ENCODE measurements around the gene YJEFN3.

The YJEFN3 gene

DNA sequence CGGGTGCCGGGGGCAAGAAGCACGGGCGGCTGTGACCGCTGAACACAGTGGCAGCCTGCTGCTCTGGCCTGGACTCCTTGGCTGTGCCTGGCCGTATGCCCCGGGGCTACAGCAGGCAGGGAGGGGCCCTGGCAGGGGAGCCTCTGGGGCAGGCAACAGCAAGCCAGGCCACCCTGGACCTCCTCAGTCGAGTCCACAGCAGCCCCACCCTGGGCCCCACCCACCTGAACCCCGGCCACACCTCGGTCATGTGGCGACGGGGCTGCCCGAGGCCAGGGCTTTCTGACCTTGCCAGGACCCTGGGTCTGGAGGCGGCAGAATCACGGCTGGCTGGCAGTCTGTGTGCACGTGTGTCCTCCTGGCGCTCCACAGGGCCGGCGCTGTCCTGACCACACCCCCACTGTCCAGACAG, 18.0 kb downstream of the YJEFN3 start:
- H3K36me3 ChIP-seq (ENCODE audit: low read length) = no peaks in the 10 kb centered on the region
- H2AFZ ChIP-seq (ENCODE audit: low read depth, low read length, severe bottlenecking) = no peak overlapping the region
- H3F3A ChIP-seq (ENCODE audit: insufficient read depth) = no peaks in the 10 kb centered on the region
- no peak overlapping the region for H3K9ac ChIP-seq (ENCODE audit: low read length)
- H3K79me2 ChIP-seq (ENCODE audit: insufficient read depth, low read length) = no peaks in the 10 kb centered on the region
- H3K27ac ChIP-seq (ENCODE audit: low read depth, low read length) = no peak overlapping the region
- no peak overlapping the region for H3K4me2 ChIP-seq (ENCODE audit: low read depth, low read length, poor library complexity, severe bottlenecking)
- H4K20me1 ChIP-seq (ENCODE audit: low read depth, low read length) = no peaks in the 10 kb centered on the region
- no peaks in the 10 kb centered on the region for H3K27me3 ChIP-seq (ENCODE audit: low read length)
- TF ChIP-seq CTCF (IDR thresholded peaks at IDR 0.05; ENCODE audit: insufficient read depth, low read length, poor library complexity, severe bottlenecking) = no peak
- no peak for TF ChIP-seq EZH2phosphoT487 (conservative IDR thresholded peaks at IDR 0.05; ENCODE audit: low read length)
- no peak overlapping the region for H3K4me3 ChIP-seq (ENCODE audit: insufficient read depth, low read length, poor library complexity, severe bottlenecking)
- no peaks in the 10 kb centered on the region for H3K9me2 ChIP-seq (replicated peaks; ENCODE audit: insufficient read depth, low read length)
- H3K9me3 ChIP-seq (ENCODE audit: insufficient read depth, low read length) = no peaks in the 10 kb centered on the region

DNA sequence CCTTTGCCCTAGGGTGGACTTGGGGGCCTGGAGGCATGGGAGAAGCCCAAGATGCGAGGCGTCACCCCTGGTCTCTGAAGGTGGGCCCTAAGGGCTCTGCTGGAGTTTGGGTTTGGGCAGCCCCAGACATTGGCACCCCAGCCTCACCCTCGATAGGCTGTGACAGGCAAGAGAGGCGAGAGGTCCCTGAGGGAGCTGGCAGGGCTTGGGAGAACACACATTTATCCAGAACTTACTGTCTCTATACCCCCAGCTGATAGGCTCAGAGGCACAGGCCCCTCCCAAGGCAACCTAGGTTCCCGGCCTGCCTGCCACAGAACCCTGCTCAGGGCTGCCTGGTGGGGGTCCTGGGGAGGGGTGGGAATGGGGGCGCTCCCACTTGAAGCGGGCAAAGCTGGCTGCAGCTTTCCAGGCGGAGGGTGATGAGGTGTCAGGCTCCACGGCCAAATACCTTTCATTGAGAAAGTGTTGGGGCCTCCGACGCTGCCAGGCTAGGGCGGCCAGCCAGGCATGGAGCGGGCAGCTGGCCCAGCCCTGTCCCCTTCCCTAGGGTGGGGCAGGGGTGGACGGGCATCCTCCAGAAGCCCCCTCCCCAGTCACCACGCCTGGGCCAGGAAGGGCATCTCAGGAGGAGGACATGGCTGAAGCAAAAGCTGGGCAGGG, 19.1 kb downstream of the YJEFN3 start:
- H4K20me1 ChIP-seq (ENCODE audit: low read depth, low read length) = no peaks in the 10 kb centered on the region
- H3K36me3 ChIP-seq (ENCODE audit: low read length) = no peaks in the 10 kb centered on the region
- H3F3A ChIP-seq (ENCODE audit: insufficient read depth) = no peaks in the 10 kb centered on the region
- H3K4me3 ChIP-seq (ENCODE audit: insufficient read depth, low read length, poor library complexity, severe bottlenecking) = no peak overlapping the region
- H2AFZ ChIP-seq (ENCODE audit: low read depth, low read length, severe bottlenecking) = no peak overlapping the region
- no peaks in the 10 kb centered on the region for H3K9me3 ChIP-seq (ENCODE audit: insufficient read depth, low read length)
- H3K79me2 ChIP-seq (ENCODE audit: insufficient read depth, low read length) = no peaks in the 10 kb centered on the region
- no peaks in the 10 kb centered on the region for H3K27me3 ChIP-seq (ENCODE audit: low read length)
- no peak overlapping the region for H3K27ac ChIP-seq (ENCODE audit: low read depth, low read length)
- no peaks in the 10 kb centered on the region for H3K9me2 ChIP-seq (replicated peaks; ENCODE audit: insufficient read depth, low read length)
- H3K4me2 ChIP-seq (ENCODE audit: low read depth, low read length, poor library complexity, severe bottlenecking) = no peak overlapping the region
- TF ChIP-seq EZH2phosphoT487 (conservative IDR thresholded peaks at IDR 0.05; ENCODE audit: low read length) = no peak
- no peak for TF ChIP-seq CTCF (IDR thresholded peaks at IDR 0.05; ENCODE audit: insufficient read depth, low read length, poor library complexity, severe bottlenecking)
- no peak overlapping the region for H3K9ac ChIP-seq (ENCODE audit: low read length)

- H3K9ac ChIP-seq (ENCODE audit: low read length) = no peak overlapping the region
- no peaks in the 10 kb centered on the region for H3K9me2 ChIP-seq (replicated peaks; ENCODE audit: insufficient read depth, low read length)
- no peak overlapping the region for H3K4me3 ChIP-seq (ENCODE audit: insufficient read depth, low read length, poor library complexity, severe bottlenecking)
- H2AFZ ChIP-seq (ENCODE audit: low read depth, low read length, severe bottlenecking) = no peak overlapping the region
- no peak overlapping the region for H3K27ac ChIP-seq (ENCODE audit: low read depth, low read length)
- no peak overlapping the region for H3K4me2 ChIP-seq (ENCODE audit: low read depth, low read length, poor library complexity, severe bottlenecking)
- no peaks in the 10 kb centered on the region for H3F3A ChIP-seq (ENCODE audit: insufficient read depth)
- H3K36me3 ChIP-seq (ENCODE audit: low read length) = no peaks in the 10 kb centered on the region
- TF ChIP-seq CTCF (IDR thresholded peaks at IDR 0.05; ENCODE audit: insufficient read depth, low read length, poor library complexity, severe bottlenecking) (no peak), EZH2phosphoT487 (conservative IDR thresholded peaks at IDR 0.05; ENCODE audit: low read length) (no peak)
- H3K27me3 ChIP-seq (ENCODE audit: low read length) = no peaks in the 10 kb centered on the region
- no peaks in the 10 kb centered on the region for H3K79me2 ChIP-seq (ENCODE audit: insufficient read depth, low read length)
- H3K9me3 ChIP-seq (ENCODE audit: insufficient read depth, low read length) = no peaks in the 10 kb centered on the region
- no peaks in the 10 kb centered on the region for H4K20me1 ChIP-seq (ENCODE audit: low read depth, low read length)
Observed at GRCh38 chr19:19548915-19549759, 20.4 kb downstream of the YJEFN3 start.
